Peyer's patch (tissue), 4 donors: ENCODE results near the gene COL16A1.

Experiments used
- CTCF ChIP-seq, 6 experiments: fragments of 450-650 bp in 4 of 6; fragments of 200-600 bp in 2 of 6; sonication (generic) in 1 of 6; IDR thresholded peaks; one replicate each; pipeline ENCODE4 v1.5.1; 2017 to 2019; ENCODE audit warnings: antibody characterized with exemption in 6 of 6, mild to moderate bottlenecking in 3 of 6, moderate library complexity in 1 of 6
- POLR2A ChIP-seq, 2 donors: fragments of 450-650 bp; IDR thresholded peaks; one replicate each; pipeline ENCODE4 v1.5.1; 2017; ENCODE audit warnings: antibody characterized with exemption in 2 of 2, mild to moderate bottlenecking in 2 of 2, moderate library complexity in 2 of 2

GRCh38 chr1:31691951-31692350, 11.9 kb downstream of the COL16A1 start:
- TF ChIP-seq CTCF (IDR thresholded peaks at IDR 0.05) (no peak), POLR2A (IDR thresholded peaks at IDR 0.05) (no peak)
